Caki2 (cell line): ENCODE data around the gene DCUN1D3. TPM values are rescaled to one million over a fixed set of nuclear protein-coding genes. Genes with fewer than 3 reads are reported as not detected.

Experiments
- DNase-seq: peaks from one replicate; pipeline ENCODE4 v3.0.0-alpha.2; 2015; ENCODE audit warnings: low read depth
- in situ Hi-C: cut with HindIII; loops from 2 replicates; pipeline ENCODE4 v1.10.0; 2016; ENCODE audit warnings: low sequenced_read_pairs, low pct_unique_long_range_greater_than_20kb, mixed read lengths
- total RNA-seq: library from RNA; depleted of rRNA; stranded (reverse); fragments of >200 nt; shearing (Covaris generic); gene quantifications from 2 replicates; pipeline ENCODE4 v1.2.3, GENCODE V29; 2014; ENCODE audit warnings: low replicate concordance

DCUN1D3 gene
- total RNA-seq, 1 experiment from 2014 or later = 5.1 TPM

GRCh38 chr16:20850981-20851380 lies 49.2 kb downstream of the DCUN1D3 start:
- in situ Hi-C loops = no loop called here
- DNase-seq = no peak

DNA sequence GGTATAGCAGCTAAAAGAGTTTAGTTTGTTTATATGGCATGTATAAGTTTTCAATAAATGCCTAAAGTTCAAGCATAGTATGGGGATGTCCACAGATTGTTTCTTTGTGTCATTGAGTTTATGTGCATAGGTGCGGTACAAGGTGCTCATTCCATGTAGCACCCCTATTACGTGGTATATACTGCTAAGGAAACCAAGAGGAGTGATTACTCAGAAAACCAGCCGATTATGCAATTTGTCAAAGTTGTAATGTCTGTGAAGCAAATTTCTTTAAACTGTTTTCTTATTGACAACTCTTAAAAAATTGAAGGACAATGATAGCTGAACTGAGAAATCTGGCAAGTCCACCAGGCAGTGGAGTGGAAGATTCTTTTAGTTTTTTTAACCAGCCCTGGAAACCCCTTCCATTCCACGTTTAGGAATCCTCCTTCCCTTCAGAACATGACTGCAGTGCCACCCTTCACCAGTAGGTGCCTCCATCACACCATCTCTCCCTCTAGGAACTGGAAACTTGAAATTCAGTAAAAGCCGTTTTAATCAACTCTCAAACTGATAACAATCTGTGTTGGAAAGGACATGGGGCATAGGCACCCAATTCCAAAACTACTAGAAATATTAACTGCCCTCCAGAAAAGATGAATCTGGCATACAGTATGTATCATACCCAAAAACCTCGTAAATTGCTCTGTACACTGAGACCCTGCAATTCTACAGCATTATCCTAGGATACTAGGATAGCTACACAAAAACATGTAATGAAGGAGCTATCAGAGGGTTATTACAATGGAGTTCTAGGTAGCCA lies 50.4 kb downstream of the DCUN1D3 start:
- DNase-seq = peak; percentile 59
- in situ Hi-C loops = no loop called here

GRCh38 chr16:20847550-20847949 lies 52.6 kb downstream of the DCUN1D3 start:
- DNase-seq = no peak
- in situ Hi-C loops = no loop called here

DNA sequence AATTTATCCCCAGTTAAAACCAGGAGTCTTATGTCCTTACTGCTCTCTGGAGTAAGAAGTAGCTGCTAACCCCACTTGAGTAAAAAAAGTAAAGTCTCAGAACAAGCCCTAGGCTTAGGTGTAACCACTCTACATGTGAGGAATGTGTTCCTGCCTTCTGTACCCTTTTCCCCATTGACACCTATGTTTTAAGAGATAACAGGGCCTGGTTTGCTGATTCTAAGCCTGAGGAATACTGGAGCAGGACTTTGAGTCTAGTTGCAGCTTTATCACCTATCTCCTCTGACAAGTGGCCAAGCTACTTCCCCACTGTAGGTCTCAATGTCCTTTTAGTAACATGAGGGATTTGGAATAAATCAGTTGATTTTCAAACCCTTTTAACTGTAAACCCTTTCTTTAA lies 53.6 kb downstream of the DCUN1D3 start:
- DNase-seq = no peak
- in situ Hi-C loops = no loop called here

- DNase-seq = no peak
- in situ Hi-C loops = no loop called here
These were observed 54.1 kb downstream of the DCUN1D3 start for GRCh38 chr16:20846030-20846429.

GRCh38 chr16:20844588-20844987 lies 55.6 kb downstream of the DCUN1D3 start:
- no peak for DNase-seq
- in situ Hi-C loops = no loop called here

- in situ Hi-C loops = no loop called here
- DNase-seq = no peak
These were observed 56.1 kb downstream of the DCUN1D3 start for GRCh38 chr16:20844054-20844453.

DNA sequence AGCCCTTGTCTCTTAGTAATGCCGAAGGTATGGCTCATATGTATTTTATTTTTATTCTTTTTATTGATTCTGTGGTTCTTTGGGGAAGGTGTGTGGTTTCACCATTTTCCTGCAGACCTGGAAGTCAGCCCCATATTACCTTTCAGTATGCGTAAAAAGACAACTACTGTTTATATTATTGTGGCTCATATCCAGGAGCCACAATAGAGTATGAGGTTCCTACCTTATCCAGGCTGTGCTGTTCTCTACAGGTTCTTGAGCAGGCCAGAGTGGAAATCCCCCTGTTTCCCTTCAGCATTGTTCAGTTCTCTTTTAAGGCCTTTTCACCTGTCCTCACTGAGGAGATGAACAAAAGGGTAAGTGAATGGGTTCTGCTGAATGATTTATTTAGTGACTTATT lies 60.7 kb downstream of the DCUN1D3 start:
- no peak for DNase-seq
- in situ Hi-C loops = no loop called here

GRCh38 chr16:20838240-20838639 lies 61.9 kb downstream of the DCUN1D3 start:
- in situ Hi-C loops = no loop called here
- no peak for DNase-seq

- in situ Hi-C loops = no loop called here
- no peak for DNase-seq
These were observed 67.1 kb downstream of the DCUN1D3 start for GRCh38 chr16:20833086-20833485.

DNA sequence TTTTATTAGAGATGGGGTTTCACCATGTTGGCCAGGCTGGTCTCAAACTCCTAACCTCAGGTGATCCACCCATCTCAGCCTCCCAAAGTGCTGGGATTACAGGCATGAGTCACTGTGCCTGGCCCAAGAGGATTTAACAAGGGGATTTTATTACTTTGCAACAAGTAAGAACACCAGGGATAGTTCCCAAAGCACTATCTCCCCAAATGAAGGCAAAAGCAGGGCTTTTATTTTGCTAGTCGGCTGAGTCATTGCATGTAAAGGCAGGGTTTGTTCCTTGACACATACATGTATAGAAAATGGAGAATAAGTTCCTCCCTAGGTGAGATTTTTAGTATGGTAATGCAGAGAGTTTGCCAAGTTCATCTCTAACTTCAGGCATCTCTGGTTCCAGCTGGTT lies 69.8 kb downstream of the DCUN1D3 start:
- in situ Hi-C loops = no loop called here
- no peak for DNase-seq

GRCh38 chr16:20829536-20829935 lies 70.6 kb downstream of the DCUN1D3 start:
- DNase-seq = no peak
- in situ Hi-C loops = no loop called here

- in situ Hi-C loops = no loop called here
- no peak for DNase-seq
These were observed 74.1 kb downstream of the DCUN1D3 start for GRCh38 chr16:20826039-20826566.

GRCh38 chr16:20822521-20823325 lies 77.4 kb downstream of the DCUN1D3 start:
- DNase-seq = no peak
- in situ Hi-C loops = no loop called here

- DNase-seq = no peak
- in situ Hi-C loops = no loop called here
These were observed 78.5 kb downstream of the DCUN1D3 start for GRCh38 chr16:20821682-20822081.

- in situ Hi-C loops = no loop called here
- DNase-seq = no peak
These were observed 81.1 kb downstream of the DCUN1D3 start for GRCh38 chr16:20818929-20819585.

DNA sequence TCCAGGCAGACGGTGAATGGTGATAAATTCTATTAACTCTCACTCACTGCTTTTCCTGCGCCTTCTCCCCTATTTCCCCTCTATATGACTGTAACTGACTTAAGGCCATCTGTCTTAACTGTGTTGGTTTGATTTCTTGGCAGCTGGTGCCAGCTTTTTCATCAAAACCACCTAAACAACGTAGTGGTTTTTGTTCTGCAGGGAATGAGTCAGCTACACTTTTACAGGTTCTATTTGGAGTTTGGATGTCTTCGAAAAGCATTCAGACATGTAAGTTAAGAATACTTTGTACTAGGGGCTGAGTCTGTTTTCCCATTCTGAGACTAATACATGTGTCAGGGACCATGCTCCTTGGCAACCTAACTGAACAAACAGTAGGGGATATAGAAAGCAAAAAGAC lies 85.4 kb downstream of the DCUN1D3 start:
- in situ Hi-C loops = no loop called here
- no peak for DNase-seq

DNA sequence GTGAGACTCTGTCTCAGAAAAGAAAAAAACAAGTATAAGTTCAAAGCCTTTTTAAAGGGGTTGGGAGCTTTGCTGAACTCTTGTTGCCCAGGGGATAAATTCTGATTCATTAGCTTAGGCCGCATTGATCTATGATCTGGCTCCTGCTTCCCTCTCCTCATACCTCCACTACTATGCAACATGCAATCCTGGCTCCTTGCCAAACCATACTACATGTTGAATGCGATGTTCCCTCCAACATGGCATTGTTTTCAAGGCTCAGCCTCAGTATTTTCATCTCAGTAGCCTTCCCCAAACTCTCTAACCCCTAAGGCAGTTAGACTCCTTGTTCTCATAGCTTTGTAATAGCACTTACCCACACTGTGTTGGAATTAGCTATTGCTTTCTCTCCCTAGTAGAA lies 87.6 kb downstream of the DCUN1D3 start:
- no peak for DNase-seq
- in situ Hi-C loops = no loop called here

DNA sequence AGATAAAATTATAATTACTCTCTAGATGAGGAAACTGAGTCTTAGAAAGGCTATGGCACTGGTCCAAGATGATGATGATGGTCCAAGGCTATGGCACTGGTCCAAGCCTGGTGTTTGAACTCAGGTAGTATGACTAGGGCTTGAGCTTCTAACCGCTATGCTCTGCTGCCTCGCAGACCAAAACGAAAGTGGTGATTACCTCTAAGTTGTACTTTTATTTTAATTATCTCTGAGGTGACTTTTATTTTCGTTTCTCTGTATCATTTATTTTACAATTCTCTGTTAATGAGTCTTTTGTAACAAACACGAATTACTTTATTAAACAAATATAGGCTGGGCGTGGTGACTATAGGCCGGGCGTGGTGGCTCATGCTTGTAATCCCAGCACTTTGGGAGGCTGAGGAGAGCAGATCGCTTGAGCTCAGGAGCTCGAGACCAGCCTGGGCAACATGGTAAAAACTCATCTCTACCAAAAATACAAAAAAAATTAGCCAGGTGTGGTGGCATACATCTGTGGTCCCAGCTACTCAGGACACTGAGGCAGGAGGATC lies 88.2 kb downstream of the DCUN1D3 start:
- no peak for DNase-seq
- in situ Hi-C loops = no loop called here
